GM23338 (cell line): ENCODE measurements around the gene CHRD. TPM values are rescaled to one million over a fixed set of nuclear protein-coding genes. Genes with fewer than 3 reads are reported as not detected.

Experiments
- ATAC-seq: fragments of 200-7000 bp; cut with Tn5 transposase; 3 replicates; pipeline ENCODE4 v1.9.1; 2020
- DNase-seq: peaks from one replicate; pipeline ENCODE4 v3.0.0-alpha.2; 2015; ENCODE audit warnings: low spot score
- H2AFZ ChIP-seq: fragments of 200-600 bp; sonication (generic); 2 replicates; pipeline ENCODE4 v1.8.0; 2016; ENCODE audit warnings: antibody characterized with exemption, mild to moderate bottlenecking, moderate library complexity
- H3F3A ChIP-seq: fragments of 200-600 bp; sonication (generic); replicated peaks from 2 replicates; pipeline ENCODE4 v1.8.0; 2017; ENCODE audit warnings: antibody characterized with exemption, mixed run types, low read depth
- H3K27ac ChIP-seq: fragments of 200-600 bp; sonication (generic); 2 replicates; pipeline ENCODE4 v1.6.1; 2016; ENCODE audit warnings: low read depth
- H3K27me3 ChIP-seq: fragments of 200-600 bp; sonication (generic); 2 replicates; pipeline ENCODE4 v1.8.0; 2016; ENCODE audit warnings: mild to moderate bottlenecking, mixed run types, moderate library complexity; ENCODE audit not compliant: insufficient read depth
- H3K36me3 ChIP-seq: fragments of 200-600 bp; sonication (generic); 2 replicates; pipeline ENCODE4 v1.8.0; 2016; ENCODE audit warnings: mild to moderate bottlenecking; ENCODE audit not compliant: insufficient read depth
- H3K4me1 ChIP-seq: fragments of 200-600 bp; sonication (generic); 2 replicates; pipeline ENCODE4 v1.8.0; 2016; ENCODE audit warnings: mild to moderate bottlenecking, moderate library complexity; ENCODE audit not compliant: insufficient read depth
- H3K4me2 ChIP-seq: fragments of 200-600 bp; sonication (generic); 2 replicates; pipeline ENCODE4 v1.7.1; 2017; ENCODE audit warnings: mixed run types
- H3K4me3 ChIP-seq: fragments of 200-600 bp; sonication (generic); 2 replicates; pipeline ENCODE4 v1.6.1; 2016; ENCODE audit warnings: mixed run types
- H3K79me2 ChIP-seq: fragments of 200-600 bp; sonication (generic); replicated peaks from 2 replicates; pipeline ENCODE4 v1.8.0; 2017; ENCODE audit warnings: mild to moderate bottlenecking; ENCODE audit not compliant: insufficient read depth
- H3K9me2 ChIP-seq: fragments of 200-600 bp; sonication (generic); 2 replicates; pipeline ENCODE4 v1.8.0; 2017; ENCODE audit not compliant: insufficient read depth
- H4K20me1 ChIP-seq: fragments of 200-600 bp; sonication (generic); replicated peaks from 2 replicates; pipeline ENCODE4 v1.8.0; 2017; ENCODE audit warnings: mild to moderate bottlenecking; ENCODE audit not compliant: insufficient read depth
- H3K27ac Mint-ChIP-seq: 2 replicates; pipeline ENCODE4 v1.8.0; 2020; ENCODE audit warnings: inconsistent platforms, mild to moderate bottlenecking, moderate library complexity, mixed read lengths
- H3K27me3 Mint-ChIP-seq: 3 replicates; pipeline ENCODE4 v1.8.0; 2022; ENCODE audit warnings: low read depth, mild to moderate bottlenecking, moderate library complexity, mixed read lengths, inconsistent platforms; ENCODE audit not compliant: insufficient read depth, poor library complexity
- H3K36me3 Mint-ChIP-seq: 3 replicates; pipeline ENCODE4 v1.8.0; 2021; ENCODE audit warnings: low read depth, mild to moderate bottlenecking, inconsistent platforms, moderate library complexity, mixed read lengths
- H3K4me1 Mint-ChIP-seq: 3 replicates; pipeline ENCODE4 v1.8.0; 2020; ENCODE audit warnings: mild to moderate bottlenecking, inconsistent platforms, mixed read lengths
- H3K4me3 Mint-ChIP-seq: 3 replicates; pipeline ENCODE4 v1.8.0; 2021; ENCODE audit warnings: moderate library complexity, mild to moderate bottlenecking, inconsistent platforms, mixed read lengths
- H3K9me3 Mint-ChIP-seq: 3 replicates; pipeline ENCODE4 v1.8.0; 2020; ENCODE audit warnings: moderate library complexity, mild to moderate bottlenecking, inconsistent platforms, mixed read lengths
- CREB1 ChIP-seq: fragments of 250-450 bp; sonication (Bioruptor Pico); IDR thresholded peaks from 2 replicates; pipeline ENCODE4 v1.5.0; 2020; ENCODE audit warnings: low read depth, mild to moderate bottlenecking, moderate library complexity
- CTCF ChIP-seq, 2 experiments: fragments of 200-600 bp in 1 of 2; sonication (generic) in 1 of 2; conservative IDR thresholded peaks; 2 replicates each; pipeline versions ENCODE4 v1.5.1 to v1.6.1; 2016 to 2017; ENCODE audit warnings: antibody characterized with exemption in 2 of 2, low read depth in 2 of 2, mild to moderate bottlenecking in 2 of 2, moderate library complexity in 1 of 2
- ETS1 ChIP-seq: IDR thresholded peaks from 2 replicates; pipeline ENCODE4 v1.6.1; 2016; ENCODE audit warnings: antibody characterized with exemption
- EZH2 ChIP-seq: fragments of 200-600 bp; sonication (generic); IDR thresholded peaks from one replicate; pipeline ENCODE4 v1.8.0; 2017; ENCODE audit warnings: antibody characterized with exemption, mild to moderate bottlenecking, low read depth; ENCODE audit not compliant: unreplicated experiment
- EZH2phosphoT487 ChIP-seq: fragments of 200-600 bp; sonication (generic); IDR thresholded peaks from one replicate; pipeline ENCODE4 v1.8.1; 2018; ENCODE audit warnings: antibody characterized with exemption; ENCODE audit not compliant: unreplicated experiment
- JUNB ChIP-seq: IDR thresholded peaks from one replicate; pipeline ENCODE4 v1.6.1; 2016; ENCODE audit warnings: antibody characterized with exemption; ENCODE audit not compliant: unreplicated experiment
- NANOG ChIP-seq: IDR thresholded peaks from 2 replicates; pipeline ENCODE4 v1.6.1; 2016; ENCODE audit warnings: antibody characterized with exemption, borderline replicate concordance
- POLR2AphosphoS5 ChIP-seq: IDR thresholded peaks from 2 replicates; pipeline ENCODE4 v1.6.1; 2016; ENCODE audit warnings: antibody characterized with exemption, low read depth
- REST ChIP-seq: IDR thresholded peaks from one replicate; pipeline ENCODE4 v1.6.1; 2018; ENCODE audit warnings: antibody characterized with exemption; ENCODE audit not compliant: unreplicated experiment
- STAT1 ChIP-seq: IDR thresholded peaks from one replicate; pipeline ENCODE4 v1.6.1; 2016; ENCODE audit warnings: antibody characterized with exemption; ENCODE audit not compliant: unreplicated experiment
- ZNF114 ChIP-seq: fragments of 250-450 bp; sonication (Bioruptor Pico); IDR thresholded peaks from 2 replicates; pipeline ENCODE4 v1.5.0; 2020; ENCODE audit warnings: mild to moderate bottlenecking, moderate library complexity
- ZNF331 ChIP-seq: fragments of 250-450 bp; sonication (Bioruptor Pico); IDR thresholded peaks from 2 replicates; pipeline ENCODE4 v1.5.0; 2020; ENCODE audit warnings: low read depth, mild to moderate bottlenecking, moderate library complexity
- ZNF462 ChIP-seq: fragments of 250-450 bp; sonication (Bioruptor Pico); IDR thresholded peaks from 2 replicates; pipeline ENCODE4 v1.5.0; 2020; ENCODE audit warnings: mild to moderate bottlenecking, moderate library complexity
- polyA plus RNA-seq: library from polyadenylated mRNA; unstranded; fragments of >200 nt; fragmentation: Nextera tagmentation; extraction: Ambion mirVana; gene quantifications from 2 replicates; pipeline ENCODE4 v1.2.1, GENCODE V29; 2016
- total RNA-seq: library from RNA; depleted of rRNA; stranded (reverse); fragments of >200 nt; shearing (Covaris generic); gene quantifications from 2 replicates; pipeline ENCODE4 v1.2.3, GENCODE V29; 2014

The CHRD gene
- total and polyA plus RNA-seq, 2 experiments from 2014 or later, result 0.34 to 0.66 TPM

- Mint-ChIP-seq H3K4me3 (peak overlapping the region; percentile 99), H3K27me3 (peaks cover 22% of the 10 kb centered on the region), H3K9me3 (peaks cover 2% of the 10 kb centered on the region; the same call in 1 of the 3 replicates), H3K36me3 (peaks cover 44% of the 10 kb centered on the region), H3K27ac (peak overlapping the region; percentile 97), H3K4me1 (peaks cover 25% of the 10 kb centered on the region)
- peak overlapping the region; percentile 96 for H3K4me2 ChIP-seq
- H4K20me1 ChIP-seq, result peaks cover 3% of the 10 kb centered on the region; the same call in 1 of the 2 replicates
- no peaks in the 10 kb centered on the region for H3K9me2 ChIP-seq
- peak overlapping the region; percentile 82 for H3K4me3 ChIP-seq
- H3K36me3 ChIP-seq, result peaks cover 17% of the 10 kb centered on the region
- H3K27me3 ChIP-seq, result peaks cover 14% of the 10 kb centered on the region
- peak overlapping the region; percentile 43; the same call in 1 of the 2 replicates for H2AFZ ChIP-seq
- peaks cover 3% of the 10 kb centered on the region; the same call in 1 of the 2 replicates for H3F3A ChIP-seq
- H3K27ac ChIP-seq, result peak overlapping the region; percentile 90
- DNase-seq (peak; percentile 99), ATAC-seq (peak; percentile 73)
- TF ChIP-seq POLR2AphosphoS5, result peak; percentile 90
- no peak for TF ChIP-seq NANOG
- TF ChIP-seq STAT1, result no peak
- TF ChIP-seq ZNF462 (CRISPR knock-in tag), result no peak
- TF ChIP-seq CREB1 (CRISPR knock-in tag), result peak; percentile 66
- no peak for TF ChIP-seq JUNB
- no peak for TF ChIP-seq ZNF331
- TF ChIP-seq REST, result no peak
- no peak for TF ChIP-seq EZH2
- TF ChIP-seq EZH2phosphoT487, result no peak
- TF ChIP-seq ZNF114, result no peak
- TF ChIP-seq CTCF (conservative IDR thresholded peaks at IDR 0.05; ENCODE audit: low read depth in 2 of 2), result peak; percentile 45 to 71
- TF ChIP-seq ETS1, result peak; percentile 83
- peaks cover 26% of the 10 kb centered on the region for H3K79me2 ChIP-seq
- peaks cover 19% of the 10 kb centered on the region for H3K4me1 ChIP-seq
These were observed 16.9 kb upstream of the CHRD start for GRCh38 chr3:184362668-184363546.
